Globus pallidus (tissue), 1 donor: Measurements from ENCODE around the gene CYP26A1.
A peak's percentile ranks its signal among the peaks of the same experiment; 100 is the strongest.
"Not testable (repeated sequence)": the region's sequence is repeated elsewhere in the genome, so short reads cannot be mapped to it uniquely, and the experiment has no call there.

Source experiments
- DNase-seq: peaks from one replicate; pipeline ENCODE4 v3.0.0-alpha.2; 2015; ENCODE audit warnings: low spot score

The CYP26A1 gene

GRCh38 chr10:93080350-93081046, 6.8 kb downstream of the CYP26A1 start:
- peak; percentile 27 for DNase-seq

GRCh38 chr10:93081318-93081717, 7.6 kb downstream of the CYP26A1 start:
- DNase-seq, result no peak

GRCh38 chr10:93081834-93082233, 8.1 kb downstream of the CYP26A1 start:
- DNase-seq, result no peak

- no peak for DNase-seq
These were observed 10.2 kb downstream of the CYP26A1 start for GRCh38 chr10:93083743-93084539.

- no peak for DNase-seq
These were observed 11.7 kb downstream of the CYP26A1 start for GRCh38 chr10:93085272-93085859.

- no peak for DNase-seq
These were observed 12.6 kb downstream of the CYP26A1 start for GRCh38 chr10:93086289-93086688.

- no peak for DNase-seq
These were observed 14.2 kb downstream of the CYP26A1 start for GRCh38 chr10:93087846-93088245.

GRCh38 chr10:93088466-93088865, 14.8 kb downstream of the CYP26A1 start:
- DNase-seq, result no peak

GRCh38 chr10:93090619-93091018, 16.9 kb downstream of the CYP26A1 start:
- DNase-seq, result no peak

GRCh38 chr10:93091960-93092359, 18.3 kb downstream of the CYP26A1 start:
- no peak for DNase-seq

GRCh38 chr10:93095225-93095624, 21.5 kb downstream of the CYP26A1 start:
- no peak for DNase-seq

- no peak for DNase-seq
These were observed 23.2 kb downstream of the CYP26A1 start for GRCh38 chr10:93096901-93097300.

GRCh38 chr10:93097386-93097785, 23.7 kb downstream of the CYP26A1 start:
- DNase-seq, result no peak

- DNase-seq, result no peak
These were observed 25.1 kb downstream of the CYP26A1 start for GRCh38 chr10:93098816-93099215.

- DNase-seq, result no peak
These were observed 26.0 kb downstream of the CYP26A1 start for GRCh38 chr10:93099670-93100069.

GRCh38 chr10:93101148-93101547, 27.5 kb downstream of the CYP26A1 start:
- DNase-seq, result not testable (repeated sequence)

- DNase-seq, result no peak
These were observed 30.3 kb downstream of the CYP26A1 start for GRCh38 chr10:93103953-93104352.

- DNase-seq, result no peak
These were observed 33.0 kb downstream of the CYP26A1 start for GRCh38 chr10:93106631-93107072.

- DNase-seq, result no peak
These were observed 36.9 kb downstream of the CYP26A1 start for GRCh38 chr10:93110472-93111146.

- DNase-seq, result no peak
These were observed 39.3 kb downstream of the CYP26A1 start for GRCh38 chr10:93113042-93113441.

- DNase-seq, result peak; percentile 24
These were observed 42.1 kb downstream of the CYP26A1 start for GRCh38 chr10:93115661-93116383.

GRCh38 chr10:93121311-93121710, 47.6 kb downstream of the CYP26A1 start:
- DNase-seq, result no peak
